Measurements from ENCODE around the gene ITCH. TPM values are rescaled to one million over a fixed set of nuclear protein-coding genes. Genes with fewer than 3 reads are reported as not detected.
"Not testable (repeated sequence)": the region's sequence is repeated elsewhere in the genome, so short reads cannot be mapped to it uniquely, and the experiment has no call there.

Gene ITCH
- total and polyA plus RNA-seq, 7 donors = 16.3 to 60.6 (median 50.2) TPM

DNA sequence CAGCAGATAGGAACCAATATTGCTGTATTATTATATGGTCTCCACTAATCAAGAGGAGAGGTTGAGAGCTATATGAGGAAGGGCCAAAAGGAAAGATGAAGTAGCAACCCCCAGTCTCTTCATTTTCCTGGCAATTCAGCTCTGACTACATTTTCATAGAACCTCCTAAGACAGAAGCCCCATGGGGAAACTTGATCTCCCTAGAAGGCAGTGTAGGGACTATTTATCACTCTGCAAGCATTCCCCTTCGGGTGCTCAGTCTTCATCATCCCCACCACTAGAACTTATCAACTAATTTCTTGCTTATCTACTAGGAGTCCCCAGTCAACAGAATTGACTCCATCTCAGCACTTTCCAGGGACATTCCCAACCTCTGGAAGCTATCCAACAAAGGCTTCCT, 25.5 kb upstream of the ITCH start:
- intact Hi-C loops (cut with DNase I) = no loop called here
- Histone ChIP-seq H3K27me3 (no peaks in the 10 kb centered on the region), H3K27ac (no peak overlapping the region), H3K9me3 (no peaks in the 10 kb centered on the region), H3K4me3 (no peak overlapping the region), H3K36me3 (no peaks in the 10 kb centered on the region), H3K4me1 (no peaks in the 10 kb centered on the region)
- 67 to 77% methylated on average over 1 of the region's 1 CpG for WGBS, 2 donors
- TF ChIP-seq EP300 (IDR thresholded peaks at IDR 0.05) = no peak
- no peak for TF ChIP-seq POLR2A (IDR thresholded peaks at IDR 0.05)
- TF ChIP-seq, protein P1, sequence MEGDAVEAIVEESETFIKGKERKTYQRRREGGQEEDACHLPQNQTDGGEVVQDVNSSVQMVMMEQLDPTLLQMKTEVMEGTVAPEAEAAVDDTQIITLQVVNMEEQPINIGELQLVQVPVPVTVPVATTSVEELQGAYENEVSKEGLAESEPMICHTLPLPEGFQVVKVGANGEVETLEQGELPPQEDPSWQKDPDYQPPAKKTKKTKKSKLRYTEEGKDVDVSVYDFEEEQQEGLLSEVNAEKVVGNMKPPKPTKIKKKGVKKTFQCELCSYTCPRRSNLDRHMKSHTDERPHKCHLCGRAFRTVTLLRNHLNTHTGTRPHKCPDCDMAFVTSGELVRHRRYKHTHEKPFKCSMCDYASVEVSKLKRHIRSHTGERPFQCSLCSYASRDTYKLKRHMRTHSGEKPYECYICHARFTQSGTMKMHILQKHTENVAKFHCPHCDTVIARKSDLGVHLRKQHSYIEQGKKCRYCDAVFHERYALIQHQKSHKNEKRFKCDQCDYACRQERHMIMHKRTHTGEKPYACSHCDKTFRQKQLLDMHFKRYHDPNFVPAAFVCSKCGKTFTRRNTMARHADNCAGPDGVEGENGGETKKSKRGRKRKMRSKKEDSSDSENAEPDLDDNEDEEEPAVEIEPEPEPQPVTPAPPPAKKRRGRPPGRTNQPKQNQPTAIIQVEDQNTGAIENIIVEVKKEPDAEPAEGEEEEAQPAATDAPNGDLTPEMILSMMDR (IDR thresholded peaks at IDR 0.05) = no peak
- TF ChIP-seq POLR2AphosphoS5 (IDR thresholded peaks at IDR 0.05) = no peak
- DNase-seq = no peak

DNA sequence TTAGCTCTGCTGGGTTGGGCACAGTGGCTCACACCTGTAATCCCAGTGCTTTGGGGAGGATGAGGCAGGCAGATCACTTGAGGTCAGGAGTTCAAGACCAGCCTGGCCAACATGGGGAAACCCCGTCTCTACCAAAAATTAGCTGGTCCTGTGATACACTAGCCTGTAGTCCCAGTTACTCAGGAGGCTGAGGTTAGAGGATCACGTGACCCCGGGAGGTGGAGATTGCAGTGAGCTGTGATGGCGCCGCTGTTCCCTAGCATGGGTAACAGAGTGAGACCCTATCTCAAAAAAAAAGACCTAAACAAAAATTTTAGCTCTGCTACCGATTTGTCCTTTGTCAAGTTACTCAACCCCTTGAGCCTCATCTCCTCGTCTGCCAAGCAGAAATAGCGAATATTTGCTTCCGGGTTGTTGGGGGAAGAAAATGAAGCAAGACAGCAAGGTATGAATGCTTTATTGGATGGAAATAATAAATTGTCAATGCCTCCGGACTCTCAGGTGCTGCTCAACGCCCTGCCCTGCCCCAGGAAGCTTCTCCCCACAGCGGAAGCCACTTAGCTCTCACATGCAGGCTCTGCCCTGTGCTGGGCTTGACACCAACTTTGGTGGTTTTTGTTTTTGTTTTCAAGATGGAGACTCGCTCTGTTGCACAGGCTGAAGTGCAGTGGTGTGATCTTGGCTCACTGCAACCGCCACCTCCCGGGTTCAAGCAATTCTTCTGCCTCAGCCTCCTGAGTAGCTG, 24.9 kb upstream of the ITCH start:
- Histone ChIP-seq H3K36me3 (no peaks in the 10 kb centered on the region), H3K27me3 (no peaks in the 10 kb centered on the region), H3K9me3 (no peaks in the 10 kb centered on the region), H3K4me3 (no peak overlapping the region), H3K27ac (no peak overlapping the region), H3K4me1 (no peaks in the 10 kb centered on the region)
- intact Hi-C loops (cut with DNase I) = no loop called here
- DNase-seq = no peak
- TF ChIP-seq, protein P1 (IDR thresholded peaks at IDR 0.05) = no peak
- no peak for TF ChIP-seq POLR2AphosphoS5 (IDR thresholded peaks at IDR 0.05)
- TF ChIP-seq POLR2A (IDR thresholded peaks at IDR 0.05) = no peak
- TF ChIP-seq EP300 (IDR thresholded peaks at IDR 0.05) = no peak
- 84 to 88% methylated on average over 15 of the region's 15 CpGs for WGBS, 2 donors

DNA sequence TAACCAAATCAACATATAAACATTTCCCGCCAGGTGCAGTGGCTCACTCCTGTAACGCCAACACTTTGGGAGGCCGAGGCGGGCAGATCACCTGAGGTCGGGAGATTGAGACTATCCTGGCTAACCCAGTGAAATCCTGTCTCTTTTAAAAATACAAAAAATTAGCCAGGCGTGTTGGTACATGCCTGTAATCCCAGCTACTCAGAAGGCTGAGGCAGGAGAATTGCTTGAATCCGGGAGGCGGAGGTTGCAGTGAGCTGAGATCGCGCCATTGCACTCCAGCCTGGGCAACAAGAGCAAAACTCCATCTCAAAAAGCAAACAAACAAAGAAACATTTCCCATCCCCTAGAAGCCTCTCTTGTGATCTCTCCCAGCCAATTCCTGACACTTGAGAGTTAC, 22.3 kb upstream of the ITCH start:
- H3K36me3 ChIP-seq; DNase-seq; H3K27ac ChIP-seq; intact Hi-C loops (cut with DNase I); H3K27me3 ChIP-seq; H3K9me3 ChIP-seq; H3K4me1 ChIP-seq; H3K4me3 ChIP-seq: not testable (repeated sequence)
- WGBS, 2 donors = 93% methylated on average over 10 of the region's 10 CpGs

DNA sequence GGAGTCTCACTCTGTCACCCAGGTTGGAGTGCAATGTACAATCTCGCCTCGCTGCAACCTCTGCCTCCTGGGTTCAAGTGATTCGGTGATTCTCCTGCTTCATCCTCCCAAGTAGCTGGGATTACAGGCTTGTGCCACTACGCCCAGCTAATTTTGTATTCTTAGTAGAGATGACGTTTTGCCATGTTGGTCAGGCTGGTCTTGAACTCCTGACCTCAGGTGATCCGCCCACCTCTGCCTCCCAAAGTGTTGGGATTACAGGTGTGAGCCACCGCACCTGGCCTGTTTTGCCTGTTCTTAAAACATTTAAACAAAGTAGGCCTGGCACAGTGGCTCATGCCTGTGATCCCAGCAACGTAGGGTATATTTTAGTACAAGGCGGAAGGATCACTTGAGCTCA, 21.9 kb upstream of the ITCH start:
- H3K9me3 ChIP-seq; H3K27ac ChIP-seq; DNase-seq; H3K36me3 ChIP-seq; intact Hi-C loops (cut with DNase I); H3K4me3 ChIP-seq; H3K27me3 ChIP-seq; H3K4me1 ChIP-seq: not testable (repeated sequence)
- WGBS, 2 donors = 93 to 95% methylated on average over 9 of the region's 9 CpGs

DNA sequence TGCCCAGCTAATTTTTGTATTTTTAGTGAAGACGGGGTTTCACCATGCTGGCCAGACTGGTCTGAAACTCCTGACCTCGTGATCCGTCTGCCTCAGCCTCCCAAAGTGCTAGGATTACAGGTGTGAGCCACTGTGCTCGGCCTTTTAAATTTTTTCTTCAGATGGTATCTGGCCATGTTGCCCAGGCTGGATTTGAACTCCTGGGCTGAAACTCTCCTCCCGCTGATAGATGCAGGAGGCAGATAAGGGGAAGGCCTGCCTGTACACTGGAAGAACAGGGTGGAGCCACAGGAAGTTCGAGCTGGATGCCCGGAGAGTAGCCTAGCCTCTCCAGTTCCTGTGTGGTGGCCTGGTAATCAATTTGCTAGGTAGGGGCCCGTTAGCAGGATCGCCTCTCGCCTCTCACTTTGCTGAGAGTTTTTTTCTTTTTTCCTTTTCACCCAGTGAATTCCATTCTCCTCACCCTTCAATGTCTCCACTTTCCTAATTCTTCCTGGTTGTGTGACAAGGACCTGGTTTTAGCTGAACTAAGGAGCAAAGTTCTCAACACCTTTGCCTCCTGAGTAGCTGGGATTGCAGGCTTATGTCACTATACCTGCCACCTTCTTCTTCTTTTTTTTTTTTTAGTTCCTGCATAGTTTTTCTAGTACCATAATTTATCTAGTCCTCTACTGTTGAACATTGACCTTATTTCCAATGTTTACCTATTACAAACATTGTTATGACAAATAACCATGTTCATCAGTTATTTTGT, 19.4 kb upstream of the ITCH start:
- Histone ChIP-seq H3K4me3 (no peak overlapping the region), H3K9me3 (no peaks in the 10 kb centered on the region), H3K4me1 (no peaks in the 10 kb centered on the region), H3K27ac (no peak overlapping the region), H3K36me3 (no peaks in the 10 kb centered on the region), H3K27me3 (no peaks in the 10 kb centered on the region)
- WGBS, 2 donors = 56 to 80% methylated on average over 10 of the region's 10 CpGs
- intact Hi-C loops (cut with DNase I) = no loop called here
- DNase-seq = no peak
- TF ChIP-seq, protein P1 (IDR thresholded peaks at IDR 0.05) = no peak
- TF ChIP-seq POLR2AphosphoS5 (IDR thresholded peaks at IDR 0.05) = no peak
- TF ChIP-seq EP300 (IDR thresholded peaks at IDR 0.05) = no peak
- TF ChIP-seq POLR2A (IDR thresholded peaks at IDR 0.05) = no peak

Measured in sigmoid colon (tissue), 7 donors.